H1 (cell line): ENCODE measurements around the gene TMC6. TPM values are rescaled to one million over a fixed set of nuclear protein-coding genes. Genes with fewer than 3 reads are reported as not detected.

ENCODE experiments used
- CTCF ChIA-PET: fragments of 300-600 bp; sonication (Branson Sonifier 250); formaldehyde crosslinking; loops from one replicate; lab custom pipeline; 2021; ENCODE audit not compliant: partially characterized antibody; lab: Charles Lee
- POLR2A ChIA-PET: fragments of 300-600 bp; sonication (Branson Sonifier 250); formaldehyde crosslinking; loops from one replicate; lab custom pipeline; 2021; ENCODE audit warnings: inconsistent platforms; ENCODE audit not compliant: partially characterized antibody; lab: Charles Lee
- DNase-seq, 2 experiments: peaks; one replicate each; pipeline versions ENCODE4 v3.0.0 to v3.0.0-alpha.2; 2010 to 2022; ENCODE audit warnings: low spot score in 2 of 2, low read depth in 1 of 2, mixed read lengths in 1 of 2
- FAIRE-seq: peaks from 2 replicates; lab custom pipeline; 2011; peaks lifted over from hg19 to GRCh38; lab: Jason Lieb, UNC
- H2AFZ ChIP-seq: 2 replicates; pipeline ENCODE4 v1.8.1; 2012; ENCODE audit warnings: low read length, inconsistent platforms
- H2AK5ac ChIP-seq: 2 replicates; pipeline ENCODE4 v1.6.1; 2013; ENCODE audit warnings: low read depth, low read length
- H2BK120ac ChIP-seq: replicated peaks from 2 replicates; pipeline ENCODE3; 2013; ENCODE audit warnings: low read depth, low read length, inconsistent platforms
- H2BK12ac ChIP-seq: 2 replicates; pipeline ENCODE4 v1.6.1; 2013; ENCODE audit warnings: low read depth, low read length
- H2BK15ac ChIP-seq: 2 replicates; pipeline ENCODE4 v1.6.1; 2013; ENCODE audit warnings: low read length
- H2BK20ac ChIP-seq: 2 replicates; pipeline ENCODE4 v1.6.1; 2013; ENCODE audit warnings: low read length
- H2BK5ac ChIP-seq: 2 replicates; pipeline ENCODE4 v1.6.1; 2013; ENCODE audit warnings: low read depth, low read length
- H3K14ac ChIP-seq: 2 replicates; pipeline ENCODE4 v1.6.1; 2013; ENCODE audit warnings: inconsistent platforms; ENCODE audit not compliant: insufficient read length
- H3K18ac ChIP-seq: 2 replicates; pipeline ENCODE4 v1.6.1; 2013; ENCODE audit warnings: low read length; ENCODE audit errors: extremely low read depth
- H3K23ac ChIP-seq: 2 replicates; pipeline ENCODE4 v1.6.1; 2013; ENCODE audit warnings: inconsistent platforms; ENCODE audit not compliant: insufficient read length
- H3K23me2 ChIP-seq: 2 replicates; pipeline ENCODE4 v1.6.1; 2013; ENCODE audit warnings: low read depth, low read length
- H3K27ac ChIP-seq: 2 replicates; pipeline ENCODE4 v1.6.1; 2011; ENCODE audit warnings: low read depth, low read length, inconsistent platforms
- H3K27me3 ChIP-seq, 4 experiments: replicated peaks in 1 of 4; 1 replicate in 1 of 4; 2 replicates in 3 of 4; pipeline versions ENCODE4 v1.6.1 to v1.8.1; 2011 to 2013; ENCODE audit warnings: low read length in 3 of 4, mild to moderate bottlenecking in 3 of 4, inconsistent platforms in 2 of 4, mixed read lengths in 2 of 4, moderate library complexity in 1 of 4; ENCODE audit not compliant: control insufficient read depth in 3 of 4, insufficient read depth in 3 of 4; ENCODE audit errors: extremely low read depth in 1 of 4
- H3K36me3 ChIP-seq, 4 experiments: 2 replicates each; pipeline versions ENCODE4 v1.6.1 to v1.8.1; 2011 to 2013; ENCODE audit warnings: mild to moderate bottlenecking in 4 of 4, low read length in 3 of 4, moderate library complexity in 2 of 4, control low read depth in 1 of 4, inconsistent platforms in 1 of 4; ENCODE audit not compliant: insufficient read depth in 4 of 4, control insufficient read depth in 2 of 4
- H3K4ac ChIP-seq: replicated peaks from 2 replicates; pipeline ENCODE3; 2013; ENCODE audit warnings: low read length, low read depth, mixed read lengths, inconsistent platforms; ENCODE audit not compliant: insufficient read length
- H3K4me1 ChIP-seq, 4 experiments: replicated peaks in 1 of 4; 1 replicate in 1 of 4; 2 replicates in 3 of 4; pipeline versions ENCODE4 v1.6.1 to v1.8.1; 2011 to 2013; ENCODE audit warnings: low read length in 3 of 4, inconsistent platforms in 2 of 4, mixed read lengths in 1 of 4; ENCODE audit not compliant: insufficient read depth in 4 of 4, control insufficient read depth in 3 of 4
- H3K4me2 ChIP-seq, 2 experiments: 2 replicates each; pipeline versions ENCODE4 v1.6.1 to v1.8.1; 2011 to 2013; ENCODE audit warnings: low read depth in 2 of 2, low read length in 2 of 2, control low read depth in 1 of 2, inconsistent platforms in 1 of 2, mild to moderate bottlenecking in 1 of 2; ENCODE audit not compliant: insufficient read depth in 1 of 2
- H3K4me3 ChIP-seq, 4 experiments: fragments of 200-600, 300-600 bp in 1 of 4; sonication (generic), shearing (Covaris generic), sonication (Bioruptor Twin) in 1 of 4; 2 replicates each; pipeline versions ENCODE4 v1.5.1 to v1.8.1; 2011 to 2016; ENCODE audit warnings: low read length in 4 of 4, low read depth in 3 of 4, control low read depth in 2 of 4, inconsistent platforms in 2 of 4, mild to moderate bottlenecking in 2 of 4, mixed read lengths in 1 of 4, moderate library complexity in 1 of 4; ENCODE audit not compliant: insufficient read depth in 2 of 4; ENCODE audit errors: extremely low read depth in 1 of 4
- H3K56ac ChIP-seq: replicated peaks from 2 replicates; pipeline ENCODE3; 2013; ENCODE audit warnings: low read depth, mild to moderate bottlenecking, mixed read lengths, low read length, inconsistent platforms; ENCODE audit not compliant: insufficient read length
- H3K79me1 ChIP-seq: 2 replicates; pipeline ENCODE4 v1.6.1; 2013; ENCODE audit warnings: low read depth, low read length, control low read depth
- H3K79me2 ChIP-seq, 2 experiments: 2 replicates each; pipeline versions ENCODE4 v1.6.1 to v1.8.1; 2012 to 2013; ENCODE audit warnings: low read length in 2 of 2, mild to moderate bottlenecking in 2 of 2, inconsistent platforms in 1 of 2; ENCODE audit not compliant: insufficient read depth in 2 of 2, control insufficient read depth in 1 of 2
- H3K9ac ChIP-seq, 4 experiments: replicated peaks in 1 of 4; 1 replicate in 1 of 4; 2 replicates in 3 of 4; pipeline versions ENCODE4 v1.6.1 to v1.8.1; 2011 to 2013; ENCODE audit warnings: low read depth in 3 of 4, low read length in 3 of 4, control low read depth in 2 of 4, mild to moderate bottlenecking in 2 of 4, moderate library complexity in 2 of 4, inconsistent platforms in 1 of 4; ENCODE audit errors: extremely low read depth in 1 of 4
- H3K9me3 ChIP-seq, 2 experiments: 2 replicates each; pipeline versions ENCODE4 v1.6.1 to v1.8.1; 2012 to 2013; ENCODE audit warnings: mild to moderate bottlenecking in 2 of 2, moderate library complexity in 2 of 2, control low read depth in 1 of 2, inconsistent platforms in 1 of 2, low read depth in 1 of 2, low read length in 1 of 2, mixed read lengths in 1 of 2; ENCODE audit not compliant: insufficient read depth in 2 of 2
- H4K20me1 ChIP-seq, 2 experiments: replicated peaks in 1 of 2; 2 replicates each; pipeline versions ENCODE3 to v1.8.1; 2011 to 2013; ENCODE audit warnings: inconsistent platforms in 2 of 2, low read length in 2 of 2, mild to moderate bottlenecking in 1 of 2; ENCODE audit not compliant: insufficient read depth in 2 of 2, control insufficient read depth in 1 of 2
- H4K5ac ChIP-seq: 2 replicates; pipeline ENCODE4 v1.6.1; 2013; ENCODE audit warnings: low read length, low read depth, mixed read lengths, inconsistent platforms; ENCODE audit not compliant: insufficient read length
- H4K8ac ChIP-seq: 2 replicates; pipeline ENCODE4 v1.8.0; 2013; ENCODE audit warnings: mild to moderate bottlenecking, moderate library complexity, low read length, inconsistent platforms; ENCODE audit not compliant: insufficient read depth; ENCODE audit errors: extremely low read depth
- H4K91ac ChIP-seq: replicated peaks from 2 replicates; pipeline ENCODE3; 2013; ENCODE audit warnings: low read length, mixed read lengths, inconsistent platforms; ENCODE audit not compliant: insufficient read length
- EZH2 ChIP-seq: fragments of 200-600 bp; sonication (generic); IDR thresholded peaks from 2 replicates; pipeline ENCODE4 v1.7.1; 2012; ENCODE audit warnings: low read depth, mild to moderate bottlenecking, moderate library complexity, low read length, inconsistent platforms; ENCODE audit not compliant: severe bottlenecking
- POLR2A ChIP-seq, 2 experiments: IDR thresholded peaks; 1 replicate in 1 of 2; 2 replicates in 1 of 2; pipeline ENCODE4 v1.6.1; 2011; ENCODE audit warnings: low read depth in 2 of 2, low read length in 2 of 2, mild to moderate bottlenecking in 2 of 2; ENCODE audit errors: control extremely low read depth in 1 of 2
- POLR2AphosphoS5 ChIP-seq: IDR thresholded peaks from 2 replicates; pipeline ENCODE4 v1.6.1; 2011; ENCODE audit warnings: low read depth, low read length
- SUZ12 ChIP-seq: fragments of 200-600 bp; sonication (generic); IDR thresholded peaks from 2 replicates; pipeline ENCODE4 v1.6.1; 2012; ENCODE audit warnings: mild to moderate bottlenecking, inconsistent platforms, low read length, moderate library complexity, mixed read lengths
- WGBS, 2 experiments: shearing (Covaris generic) in 1 of 2; methylation state at CpG; one replicate each; pipeline versions ENCODE4 v1.1.6 to v1.1.7; 2013 to 2015; ENCODE audit warnings: low lambda C conversion rate in 2 of 2, mixed read lengths in 2 of 2, inconsistent platforms in 1 of 2, low coverage in 1 of 2, missing lambda C conversion rate in 1 of 2; ENCODE audit not compliant: insufficient replicate concordance in 2 of 2, insufficient coverage in 1 of 2, insufficient read length in 1 of 2; ENCODE audit errors: extremely low coverage in 1 of 2, missing lambda C conversion rate in 1 of 2; 5-methylcytosine and 5-hydroxymethylcytosine counted together
- polyA plus RNA-seq, 7 experiments: library from polyadenylated mRNA; depleted of rRNA in 3 of 7; stranded (reverse) in 5 of 7; unstranded in 2 of 7; fragments of >200 nt in 5 of 7; fragments of 200-250 nt in 2 of 7; gene quantifications; 1 replicate in 5 of 7; 2 replicates in 1 of 7; 4 replicates in 1 of 7; pipeline versions ENCODE4 v1.2.1 to v1.2.3, GENCODE V29; 2011 to 2013; ENCODE audit warnings: missing spikeins in 2 of 7, mixed read lengths in 2 of 7
- total RNA-seq: library from RNA; stranded (reverse); fragmentation: NEBNext Ultra II Directional; extraction: Animal tissue kit (Norgen Biotek cat#: 25700); gene quantifications from 2 replicates; pipeline ENCODE4 v1.2.1, GENCODE V29; 2021

Gene TMC6
- total and polyA plus RNA-seq, 2 of the 8 experiments (the other 6 are each of a cell fraction or from before 2014, with no cell fraction given): 39.4 to 77.6 TPM

DNA sequence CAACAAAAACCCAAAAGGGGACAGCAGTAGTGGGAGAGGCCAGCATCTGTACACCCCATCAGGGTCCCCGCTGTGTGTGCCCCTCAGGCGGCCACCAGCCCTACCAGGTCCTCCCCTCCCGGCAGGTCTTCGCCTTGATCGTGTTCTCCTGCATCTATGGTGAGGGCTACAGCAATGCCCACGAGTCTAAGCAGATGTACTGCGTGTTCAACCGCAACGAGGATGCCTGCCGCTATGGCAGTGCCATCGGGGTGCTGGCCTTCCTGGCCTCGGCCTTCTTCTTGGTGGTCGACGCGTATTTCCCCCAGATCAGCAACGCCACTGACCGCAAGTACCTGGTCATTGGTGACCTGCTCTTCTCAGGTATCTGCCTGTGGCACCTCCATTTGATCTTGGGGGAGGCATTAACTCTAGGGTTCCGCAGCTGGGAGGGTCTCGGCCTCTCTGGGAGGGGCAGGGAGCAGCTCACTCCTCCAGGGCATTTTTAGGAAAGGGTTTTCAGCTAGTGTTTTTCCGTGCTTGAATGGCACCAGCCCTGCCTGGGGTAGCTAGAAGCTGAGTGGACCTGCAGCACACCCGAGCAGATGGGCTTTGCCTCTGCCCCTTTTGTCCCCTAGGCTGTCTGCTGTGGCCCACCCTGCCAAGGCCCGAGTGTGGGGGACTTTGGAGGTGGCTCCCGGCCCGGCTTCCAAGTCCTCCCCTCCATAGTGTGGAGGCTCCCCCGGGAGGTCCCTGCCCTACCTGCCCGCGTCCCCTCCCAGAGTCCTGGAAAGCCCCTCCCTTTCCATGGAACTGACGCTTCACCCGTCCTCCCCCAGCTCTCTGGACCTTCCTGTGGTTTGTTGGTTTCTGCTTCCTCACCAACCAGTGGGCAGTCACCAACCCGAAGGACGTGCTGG lies 42.4 kb upstream of the TMC6 start:
- Histone ChIP-seq H2BK5ac (no peak overlapping the region), H3K14ac (no peak overlapping the region), H3K79me2 (no peaks in the 10 kb centered on the region), H2BK12ac (no peak overlapping the region), H3K56ac (no peak overlapping the region), H3K9ac (no peak overlapping the region), H3K36me3 (peaks cover 7 to 31% (median 13%) of the 10 kb centered on the region in 4 experiments; a peak in 7 of 8 replicates), H3K23me2 (peaks cover 5% of the 10 kb centered on the region; the same call in 1 of the 2 replicates), H2BK20ac (no peak overlapping the region), H2AFZ (no peak overlapping the region), H3K4me1 (peaks cover 5 to 39% (median 19%) of the 10 kb centered on the region in 4 experiments), H3K9me3 (no peaks in the 10 kb centered on the region), H2BK15ac (no peak overlapping the region), H4K5ac (no peak overlapping the region), H4K8ac (peak overlapping the region; percentile 16; the same call in 1 of the 2 replicates), H2AK5ac (no peak overlapping the region), H3K18ac (no peak overlapping the region), H3K23ac (no peak overlapping the region), H3K4me2 (no peak overlapping the region), H3K4me3 (no peak overlapping the region), H4K20me1 (peaks cover 15 to 16% of the 10 kb centered on the region in 2 experiments), H3K79me1 (peaks cover 6% of the 10 kb centered on the region), H3K4ac (no peak overlapping the region), H2BK120ac (no peak overlapping the region), H4K91ac (no peak overlapping the region), H3K27me3 (no peaks in the 10 kb centered on the region), H3K27ac (no peak overlapping the region; the same call in 1 of the 2 replicates)
- ChIA-PET POLR2A (interaction anchor here (0.8 to 10.2 kb wide), 13 partner anchors 9 to 71 kb away, joined by 3 to 131 read pairs (median 6); partner anchors contain the start of genes AFMID and TK1), CTCF (interaction anchor here (0.6 to 10.0 kb wide), 6 partner anchors 15 to 585 kb away, joined by 3 to 87 read pairs (median 7); partner anchors contain the start of gene TK1)
- FAIRE-seq (no peak), DNase-seq (no peak)
- TF ChIP-seq EZH2 (no peak), POLR2AphosphoS5 (peak; percentile 20), SUZ12 (no peak), POLR2A (IDR thresholded peaks at IDR 0.05; ENCODE audit: control extremely low read depth in 1 of 2, low read depth in 2 of 2, low read length in 2 of 2) (peak in 1 of 2 experiments; percentile 21; a peak in 1 of 3 replicates)
- WGBS, 2 experiments: 89% methylated on average over 24 of the region's 31 CpGs; no CpG with 5 or more reads in 1 of the 2 experiments
